Urothelium cell line (cell line): ENCODE measurements around the gene LDLRAD3.
A peak's percentile ranks its signal among the peaks of the same experiment; 100 is the strongest.

Experiments used
- DNase-seq: peaks from one replicate; pipeline ENCODE4 v3.0.0; 2011; ENCODE audit warnings: low spot score, mixed read lengths
- FAIRE-seq: peaks from 2 replicates; lab custom pipeline; 2011; peaks lifted over from hg19 to GRCh38; lab: Jason Lieb, UNC

The LDLRAD3 gene

GRCh38 chr11:36069576-36070212 lies 125.8 kb downstream of the LDLRAD3 start:
- FAIRE-seq (no peak), DNase-seq (no peak)

- FAIRE-seq: no peak
- DNase-seq: no peak
These were observed 126.5 kb downstream of the LDLRAD3 start for GRCh38 chr11:36070213-36070953.

- no peak for DNase-seq
- FAIRE-seq: no peak
These were observed 127.1 kb downstream of the LDLRAD3 start for GRCh38 chr11:36070954-36071330.

- DNase-seq: no peak
- no peak for FAIRE-seq
These were observed 128.1 kb downstream of the LDLRAD3 start for GRCh38 chr11:36071917-36072500.

- DNase-seq (no peak), FAIRE-seq (no peak)
These were observed 129.7 kb downstream of the LDLRAD3 start for GRCh38 chr11:36073411-36074203.

- DNase-seq: no peak
These were observed 131.1 kb downstream of the LDLRAD3 start for GRCh38 chr11:36074941-36075431.

GRCh38 chr11:36077368-36077767 lies 133.5 kb downstream of the LDLRAD3 start:
- DNase-seq (no peak), FAIRE-seq (no peak)

More at GRCh38 chr11:36074941-36075431, 131.1 kb downstream of the LDLRAD3 start:
- FAIRE-seq: no peak

GRCh38 chr11:36077886-36078685 lies 134.2 kb downstream of the LDLRAD3 start:
- FAIRE-seq: no peak
- DNase-seq: no peak

GRCh38 chr11:36078686-36079055 lies 134.8 kb downstream of the LDLRAD3 start:
- no peak for FAIRE-seq
- no peak for DNase-seq

GRCh38 chr11:36079878-36080675 lies 136.2 kb downstream of the LDLRAD3 start:
- no peak for FAIRE-seq
- no peak for DNase-seq

GRCh38 chr11:36081274-36081945 lies 137.5 kb downstream of the LDLRAD3 start:
- FAIRE-seq (no peak), DNase-seq (no peak)

GRCh38 chr11:36086366-36086765 lies 142.5 kb downstream of the LDLRAD3 start:
- DNase-seq (no peak), FAIRE-seq (no peak)

GRCh38 chr11:36088266-36088972 lies 144.6 kb downstream of the LDLRAD3 start:
- FAIRE-seq (no peak), DNase-seq (no peak)

- DNase-seq: no peak
- no peak for FAIRE-seq
These were observed 146.1 kb downstream of the LDLRAD3 start for GRCh38 chr11:36089920-36090319.

- DNase-seq (no peak), FAIRE-seq (no peak)
These were observed 146.7 kb downstream of the LDLRAD3 start for GRCh38 chr11:36090356-36091109.

GRCh38 chr11:36091256-36091811 lies 147.5 kb downstream of the LDLRAD3 start:
- DNase-seq: peak; percentile 11
- no peak for FAIRE-seq

GRCh38 chr11:36092314-36093030 lies 148.6 kb downstream of the LDLRAD3 start:
- DNase-seq (no peak), FAIRE-seq (no peak)
